MG63 (cell line): ENCODE data around the gene POU2AF2. TPM values are rescaled to one million over a fixed set of nuclear protein-coding genes. Genes with fewer than 3 reads are reported as not detected.

Experiments
- DNase-seq: peaks from one replicate; pipeline ENCODE4 v3.0.0-alpha.2; 2020
- H3K27me3 ChIP-seq: fragments of 250-450 bp; sonication (Bioruptor Pico); 2 replicates; pipeline ENCODE4 v1.5.1; 2020; ENCODE audit warnings: mild to moderate bottlenecking, moderate library complexity
- H3K36me3 ChIP-seq: fragments of 250-450 bp; sonication (Bioruptor Pico); 2 replicates; pipeline ENCODE4 v1.5.1; 2020; ENCODE audit warnings: mild to moderate bottlenecking, moderate library complexity
- H3K4me3 ChIP-seq: fragments of 250-450 bp; sonication (Bioruptor Pico); 2 replicates; pipeline ENCODE4 v1.5.1; 2020; ENCODE audit warnings: mild to moderate bottlenecking, moderate library complexity
- H3K9me3 ChIP-seq: fragments of 250-450 bp; sonication (Bioruptor Pico); 2 replicates; pipeline ENCODE4 v1.5.1; 2020; ENCODE audit warnings: mild to moderate bottlenecking, moderate library complexity
- total RNA-seq: library from RNA; depleted of rRNA; stranded (reverse); fragments of >200 nt; shearing (Covaris generic); gene quantifications from 2 replicates; pipeline ENCODE4 v1.2.3, GENCODE V29; 2014; ENCODE audit warnings: low replicate concordance; rRNA removed

Gene POU2AF2
- total RNA-seq, 1 experiment from 2014 or later: not detected

DNA sequence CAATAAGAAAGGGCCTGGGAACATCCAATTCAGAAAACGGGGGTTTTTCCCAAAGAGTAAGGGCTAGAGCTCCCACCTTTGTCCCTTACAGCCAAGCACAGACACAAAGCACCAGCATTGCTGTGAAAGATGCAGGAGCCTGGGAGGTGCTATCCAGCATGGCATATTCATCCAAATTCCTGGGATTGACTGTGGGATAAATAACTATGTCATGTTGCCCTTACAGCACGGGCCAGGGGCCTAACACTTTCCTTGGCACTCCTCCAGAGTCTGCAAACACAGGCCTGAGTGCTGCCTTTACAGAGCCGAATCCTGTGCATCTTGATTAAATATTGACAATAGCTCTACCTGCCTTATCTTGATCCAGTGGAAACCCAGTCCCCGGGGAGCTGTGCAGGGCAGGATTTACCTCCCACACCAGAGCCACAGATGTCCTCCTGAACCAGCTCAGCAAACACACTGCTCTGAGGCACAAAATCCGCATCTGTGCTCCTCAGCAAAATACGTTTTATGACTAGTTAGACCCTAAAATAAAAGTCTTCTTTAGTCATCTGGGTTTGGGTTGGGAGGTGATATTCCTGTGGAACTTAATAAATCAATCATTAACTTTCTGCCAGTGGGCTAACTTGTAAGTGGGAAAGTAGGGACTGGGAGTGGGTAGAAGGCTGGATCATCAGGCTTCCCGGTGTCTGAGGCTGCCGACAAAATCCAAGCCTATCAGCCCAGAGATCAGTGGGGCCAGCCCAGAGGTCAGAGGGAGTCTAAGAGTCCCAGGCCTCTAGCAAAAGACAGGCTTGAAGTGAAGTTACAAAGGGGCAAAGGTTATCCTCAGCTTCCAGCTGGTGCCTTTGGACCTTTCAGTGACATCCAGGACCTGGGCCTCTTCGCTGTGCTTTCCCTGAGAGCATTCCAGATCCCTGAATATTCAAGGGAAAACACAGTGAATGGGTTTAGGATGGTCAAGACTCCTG is 89.3 kb downstream of the POU2AF2 start:
- peaks cover 6% of the 10 kb centered on the region; the same call in 1 of the 2 replicates for H3K9me3 ChIP-seq
- DNase-seq: no peak
- no peaks in the 10 kb centered on the region; the same call in 1 of the 2 replicates for H3K27me3 ChIP-seq
- no peak overlapping the region for H3K4me3 ChIP-seq
- H3K36me3 ChIP-seq: no peaks in the 10 kb centered on the region

- no peak for DNase-seq
- peaks cover 13% of the 10 kb centered on the region for H3K9me3 ChIP-seq
- H3K36me3 ChIP-seq: no peaks in the 10 kb centered on the region
- no peak overlapping the region for H3K4me3 ChIP-seq
- H3K27me3 ChIP-seq: no peaks in the 10 kb centered on the region; the same call in 1 of the 2 replicates
Measured at GRCh38 chr11:111335549-111335948, 90.0 kb downstream of the POU2AF2 start.

Other genes with a start within 250 kb of the POU2AF2 start
- gene POU2AF3, start 52.8 kb downstream of the POU2AF2 start, total RNA-seq: not detected in 2 replicates
- not detected in 2 replicates for gene POU2AF1, start 133.6 kb downstream of the POU2AF2 start, total RNA-seq